ENCODE data around the gene SRGAP1. TPM values are rescaled to one million over a fixed set of nuclear protein-coding genes. Genes with fewer than 3 reads are reported as not detected.

SRGAP1 gene
- total and polyA plus RNA-seq, 2 experiments from 2014 or later = 9.2 to 10.8 TPM

- Histone ChIP-seq H4K20me1 (ENCODE audit: insufficient read depth, poor library complexity, severe bottlenecking) (no peaks in the 10 kb centered on the region), H3K9me3 (ENCODE audit: low read depth) (no peaks in the 10 kb centered on the region), H3K27me3 (no peaks in the 10 kb centered on the region), H3K9me2 (replicated peaks; ENCODE audit: insufficient read depth) (no peaks in the 10 kb centered on the region), H3K4me2 (no peak overlapping the region), H3K36me3 (replicated peaks; ENCODE audit: insufficient read depth, low read depth) (no peaks in the 10 kb centered on the region), H3K79me2 (peaks cover 67% of the 10 kb centered on the region), H3K4me1 (ENCODE audit: insufficient read depth) (peaks cover 9% of the 10 kb centered on the region), H3K4me3 (no peak overlapping the region), H3K27ac (no peak overlapping the region), H2AFZ (no peak overlapping the region)
- TF ChIP-seq EZH2 (IDR thresholded peaks at IDR 0.05; ENCODE audit: borderline replicate concordance) = no peak
- no peak for TF ChIP-seq EZH2phosphoT487 (IDR thresholded peaks at IDR 0.05; ENCODE audit: low read depth, severe bottlenecking, unreplicated experiment)
- no peak for TF ChIP-seq CTCF (IDR thresholded peaks at IDR 0.05; ENCODE audit: poor library complexity)
- WGBS (ENCODE audit: low lambda C conversion rate, missing lambda C conversion rate) = 84% methylated on average over 4 of the region's 4 CpGs
- no peak for DNase-seq (ENCODE audit: low spot score)
Observed at GRCh38 chr12:63899396-63899795, 54.9 kb downstream of the SRGAP1 start.

GRCh38 chr12:63900922-63901793 lies 56.7 kb downstream of the SRGAP1 start:
- no peaks in the 10 kb centered on the region for H4K20me1 ChIP-seq (ENCODE audit: insufficient read depth, poor library complexity, severe bottlenecking)
- H3K36me3 ChIP-seq (replicated peaks; ENCODE audit: insufficient read depth, low read depth) = no peaks in the 10 kb centered on the region
- H3K27me3 ChIP-seq = no peaks in the 10 kb centered on the region
- no peak overlapping the region for H3K4me2 ChIP-seq
- TF ChIP-seq EZH2phosphoT487 (IDR thresholded peaks at IDR 0.05; ENCODE audit: low read depth, severe bottlenecking, unreplicated experiment) (no peak), EZH2 (IDR thresholded peaks at IDR 0.05; ENCODE audit: borderline replicate concordance) (no peak), CTCF (IDR thresholded peaks at IDR 0.05; ENCODE audit: poor library complexity) (no peak)
- peaks cover 9% of the 10 kb centered on the region for H3K4me1 ChIP-seq (ENCODE audit: insufficient read depth)
- H3K4me3 ChIP-seq = no peak overlapping the region
- whole genome bisulfite sequencing (ENCODE audit: low lambda C conversion rate, missing lambda C conversion rate) = 82% methylated on average over 2 of the region's 2 CpGs
- peaks cover 57% of the 10 kb centered on the region for H3K79me2 ChIP-seq
- no peaks in the 10 kb centered on the region for H3K9me3 ChIP-seq (ENCODE audit: low read depth)
- H3K27ac ChIP-seq = no peak overlapping the region
- no peaks in the 10 kb centered on the region for H3K9me2 ChIP-seq (replicated peaks; ENCODE audit: insufficient read depth)
- DNase-seq (ENCODE audit: low spot score) = no peak
- H2AFZ ChIP-seq = no peak overlapping the region

GRCh38 chr12:63904653-63905052 lies 60.2 kb downstream of the SRGAP1 start:
- H3K4me2 ChIP-seq = no peak overlapping the region

More at GRCh38 chr12:63904653-63905052, 60.2 kb downstream of the SRGAP1 start:
- no peak for DNase-seq (ENCODE audit: low spot score)
- Histone ChIP-seq H3K36me3 (replicated peaks; ENCODE audit: insufficient read depth, low read depth) (no peaks in the 10 kb centered on the region), H3K4me3 (no peak overlapping the region), H3K4me1 (ENCODE audit: insufficient read depth) (no peaks in the 10 kb centered on the region), H3K9me3 (ENCODE audit: low read depth) (no peaks in the 10 kb centered on the region), H3K79me2 (peaks cover 62% of the 10 kb centered on the region), H4K20me1 (ENCODE audit: insufficient read depth, poor library complexity, severe bottlenecking) (no peaks in the 10 kb centered on the region), H3K27me3 (no peaks in the 10 kb centered on the region), H3K27ac (no peak overlapping the region), H3K9me2 (replicated peaks; ENCODE audit: insufficient read depth) (no peaks in the 10 kb centered on the region), H2AFZ (no peak overlapping the region)
- TF ChIP-seq EZH2 (IDR thresholded peaks at IDR 0.05; ENCODE audit: borderline replicate concordance) = no peak
- TF ChIP-seq EZH2phosphoT487 (IDR thresholded peaks at IDR 0.05; ENCODE audit: low read depth, severe bottlenecking, unreplicated experiment) = no peak
- no peak for TF ChIP-seq CTCF (IDR thresholded peaks at IDR 0.05; ENCODE audit: poor library complexity)
- whole genome bisulfite sequencing (ENCODE audit: low lambda C conversion rate, missing lambda C conversion rate) = 95% methylated on average over 4 of the region's 4 CpGs
